BLaER1 (cell line): ENCODE results near the gene IL1RL2.

Experiments used
- H3K27ac ChIP-seq: shearing (Covaris generic); formaldehyde crosslinking; 2 replicates; pipeline ENCODE4 v1.8.1; 2022
- H3K27me3 ChIP-seq: shearing (Covaris generic); formaldehyde crosslinking; 2 replicates; pipeline ENCODE4 v1.8.1; 2022
- H3K36me3 ChIP-seq: shearing (Covaris generic); formaldehyde crosslinking; 2 replicates; pipeline ENCODE4 v1.8.1; 2022
- H3K4me1 ChIP-seq: shearing (Covaris generic); formaldehyde crosslinking; 2 replicates; pipeline ENCODE4 v1.8.1; 2022
- H3K4me2 ChIP-seq: shearing (Covaris generic); formaldehyde crosslinking; 2 replicates; pipeline ENCODE4 v1.8.1; 2022
- H3K4me3 ChIP-seq: shearing (Covaris generic); formaldehyde crosslinking; 2 replicates; pipeline ENCODE4 v1.8.1; 2022
- H3K9ac ChIP-seq: shearing (Covaris generic); formaldehyde crosslinking; 2 replicates; pipeline ENCODE4 v1.8.1; 2022
- H3K9me3 ChIP-seq: shearing (Covaris generic); formaldehyde crosslinking; 2 replicates; pipeline ENCODE4 v1.8.1; 2022
- H4K20me1 ChIP-seq: shearing (Covaris generic); formaldehyde crosslinking; 2 replicates; pipeline ENCODE4 v1.8.1; 2022
- Cebpa-rat ChIP-seq: shearing (Covaris generic); IDR thresholded peaks from 2 replicates; pipeline ENCODE4 v1.8.1; 2022

The IL1RL2 gene

DNA sequence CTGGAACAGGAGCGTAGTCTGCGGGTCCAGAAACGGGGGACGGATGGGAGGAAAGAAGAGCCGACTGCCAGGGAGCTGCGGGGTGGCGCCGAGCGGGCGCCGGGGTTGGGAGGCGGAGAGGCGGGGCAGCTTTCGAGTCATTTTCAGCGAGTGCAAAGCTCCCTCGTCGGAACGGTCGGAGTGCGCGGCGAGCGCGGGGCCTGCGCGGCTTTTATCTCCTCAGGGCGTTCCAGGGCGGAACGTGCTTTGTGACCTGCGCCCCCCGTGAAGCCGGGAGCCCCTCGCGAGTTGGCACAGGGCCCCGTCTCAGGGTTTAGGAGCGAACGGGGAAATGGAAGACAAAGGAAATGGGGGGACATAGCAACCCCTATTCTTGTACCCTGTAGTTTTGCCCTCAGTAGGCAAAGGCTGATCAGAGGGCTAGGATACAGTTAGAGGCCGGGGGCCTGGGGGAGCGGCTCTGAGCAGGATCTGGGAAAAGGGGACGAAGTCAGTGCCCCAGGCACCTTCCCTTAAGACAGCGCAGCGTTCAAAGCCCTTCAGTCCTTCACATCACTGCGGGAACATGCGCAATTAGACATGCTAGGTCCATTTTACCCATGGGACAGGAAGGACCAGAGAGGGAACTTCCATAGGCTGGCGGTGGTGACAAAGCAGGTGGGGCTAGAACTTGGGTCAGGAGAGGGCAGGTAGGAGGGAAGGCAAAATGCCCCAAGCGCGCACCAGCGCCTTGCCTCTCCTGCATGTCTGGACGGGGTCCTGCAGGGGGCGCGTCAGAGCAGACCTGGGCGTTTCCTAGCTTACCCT, 64.4 kb downstream of the IL1RL2 start:
- TF ChIP-seq Cebpa-rat = no peak
- H3K27ac ChIP-seq = no peak overlapping the region
- H3K9me3 ChIP-seq = peaks cover 22% of the 10 kb centered on the region; the same call in 1 of the 2 replicates
- H3K36me3 ChIP-seq = no peaks in the 10 kb centered on the region
- no peaks in the 10 kb centered on the region for H4K20me1 ChIP-seq
- H3K27me3 ChIP-seq = peaks cover 17% of the 10 kb centered on the region
- no peaks in the 10 kb centered on the region for H3K4me1 ChIP-seq
- H3K4me2 ChIP-seq = peak overlapping the region; percentile 67
- peak overlapping the region; percentile 50 for H3K4me3 ChIP-seq
- H3K9ac ChIP-seq = no peak overlapping the region

DNA sequence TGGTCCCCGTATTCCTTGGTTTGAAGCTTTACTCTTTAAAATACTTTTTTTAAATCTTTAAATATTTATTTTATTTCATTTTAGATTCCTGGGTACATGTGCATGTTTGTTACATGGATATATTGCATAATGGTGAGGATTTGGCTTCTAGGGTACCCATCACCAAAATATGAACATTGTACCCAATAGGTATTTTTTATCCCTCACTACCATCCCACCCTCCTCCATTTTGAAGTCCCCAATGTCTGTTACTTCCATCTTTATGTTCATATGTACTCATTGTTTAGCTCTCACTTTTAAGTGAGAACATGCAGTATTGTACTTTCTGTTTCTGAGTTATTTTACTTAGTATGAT, 65.0 kb downstream of the IL1RL2 start:
- Histone ChIP-seq H3K27ac (no peak overlapping the region), H3K4me2 (no peak overlapping the region), H3K9me3 (peaks cover 22% of the 10 kb centered on the region; the same call in 1 of the 2 replicates), H3K4me3 (no peak overlapping the region), H3K9ac (no peak overlapping the region), H3K36me3 (no peaks in the 10 kb centered on the region), H3K4me1 (peaks cover 5% of the 10 kb centered on the region; the same call in 1 of the 2 replicates), H4K20me1 (no peaks in the 10 kb centered on the region), H3K27me3 (peaks cover 17% of the 10 kb centered on the region)
- TF ChIP-seq Cebpa-rat = no peak

DNA sequence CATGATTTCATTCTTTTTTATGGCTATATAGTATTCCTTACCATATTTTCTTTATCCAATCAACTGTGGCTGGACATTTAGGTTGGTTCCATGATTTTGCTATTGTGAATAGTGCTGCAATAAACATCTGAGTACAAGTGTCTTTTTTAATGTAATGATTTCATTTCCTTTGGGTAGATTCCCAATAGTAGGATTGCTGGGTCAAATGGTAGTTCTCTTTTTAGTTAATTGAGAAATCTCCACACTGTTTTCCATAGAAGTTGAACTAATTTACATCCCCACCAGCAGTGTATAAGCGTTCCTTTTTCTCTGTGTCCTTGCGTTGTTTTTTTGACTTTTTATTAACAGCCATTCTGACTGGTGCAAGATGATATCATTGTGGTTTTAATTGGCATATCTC, 65.4 kb downstream of the IL1RL2 start:
- Histone ChIP-seq H3K9ac (no peak overlapping the region), H3K27me3 (peaks cover 17% of the 10 kb centered on the region), H3K9me3 (peaks cover 22% of the 10 kb centered on the region; the same call in 1 of the 2 replicates), H4K20me1 (no peaks in the 10 kb centered on the region), H3K4me1 (peaks cover 7% of the 10 kb centered on the region; the same call in 1 of the 2 replicates), H3K36me3 (no peaks in the 10 kb centered on the region), H3K4me2 (no peak overlapping the region), H3K4me3 (no peak overlapping the region), H3K27ac (no peak overlapping the region)
- no peak for TF ChIP-seq Cebpa-rat

DNA sequence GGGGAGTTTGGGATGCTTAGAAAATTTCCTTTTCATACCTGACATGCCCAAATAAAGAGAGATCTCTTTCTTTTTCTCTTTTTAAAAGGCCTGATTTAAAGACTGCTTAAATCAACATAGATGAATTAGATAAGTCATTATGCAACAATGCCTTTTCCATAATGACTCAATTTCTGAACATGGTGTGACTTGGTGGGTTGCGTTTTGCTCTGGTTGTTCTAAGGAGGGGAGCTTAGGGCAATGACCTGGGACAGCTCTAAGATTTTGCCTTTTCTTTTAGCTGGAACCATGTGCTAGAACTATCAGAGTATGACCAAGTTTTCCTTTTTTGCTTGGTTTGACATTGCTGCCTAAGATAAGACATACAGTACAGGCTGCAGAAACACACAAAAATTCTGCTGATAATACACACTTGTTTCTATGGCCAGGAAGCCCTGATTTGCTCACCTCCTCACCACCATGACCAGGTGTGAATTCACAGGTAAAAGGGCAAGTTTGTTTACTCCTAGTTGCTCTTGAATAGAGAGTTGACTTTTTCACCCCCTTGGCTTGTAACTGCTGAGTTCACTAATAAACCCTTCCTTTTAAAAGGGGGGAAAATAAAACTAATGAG, 66.4 kb downstream of the IL1RL2 start:
- H3K27ac ChIP-seq = no peak overlapping the region
- no peaks in the 10 kb centered on the region for H4K20me1 ChIP-seq
- H3K9me3 ChIP-seq = peaks cover 22% of the 10 kb centered on the region; the same call in 1 of the 2 replicates
- no peaks in the 10 kb centered on the region for H3K36me3 ChIP-seq
- H3K9ac ChIP-seq = no peak overlapping the region
- TF ChIP-seq Cebpa-rat = no peak
- H3K27me3 ChIP-seq = peaks cover 17% of the 10 kb centered on the region
- H3K4me2 ChIP-seq = no peak overlapping the region
- H3K4me1 ChIP-seq = peaks cover 7% of the 10 kb centered on the region; the same call in 1 of the 2 replicates
- H3K4me3 ChIP-seq = no peak overlapping the region

DNA sequence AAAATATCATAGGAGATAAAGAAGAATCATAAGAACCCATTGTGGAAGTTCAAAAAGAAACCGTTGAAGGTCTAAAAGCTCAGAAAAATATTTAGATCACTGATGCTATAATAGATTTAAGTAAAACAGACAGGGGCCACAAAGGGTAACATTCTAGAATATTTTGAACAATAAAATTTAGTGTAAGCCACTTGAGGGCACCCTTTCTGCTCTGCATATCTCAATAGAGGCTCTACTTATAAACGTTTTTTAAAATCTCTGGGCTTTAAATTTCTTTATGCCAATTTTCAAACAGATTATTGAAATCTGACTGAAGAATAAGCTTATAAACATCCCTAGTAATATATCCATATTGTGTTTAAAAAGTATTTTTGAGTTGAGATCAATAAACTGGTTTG, 66.9 kb downstream of the IL1RL2 start:
- Histone ChIP-seq H3K9ac (no peak overlapping the region), H3K4me1 (peaks cover 7% of the 10 kb centered on the region; the same call in 1 of the 2 replicates), H3K36me3 (no peaks in the 10 kb centered on the region), H4K20me1 (no peaks in the 10 kb centered on the region), H3K27me3 (peaks cover 17% of the 10 kb centered on the region), H3K9me3 (peaks cover 22% of the 10 kb centered on the region; the same call in 1 of the 2 replicates), H3K4me2 (no peak overlapping the region), H3K27ac (no peak overlapping the region), H3K4me3 (no peak overlapping the region)
- no peak for TF ChIP-seq Cebpa-rat

DNA sequence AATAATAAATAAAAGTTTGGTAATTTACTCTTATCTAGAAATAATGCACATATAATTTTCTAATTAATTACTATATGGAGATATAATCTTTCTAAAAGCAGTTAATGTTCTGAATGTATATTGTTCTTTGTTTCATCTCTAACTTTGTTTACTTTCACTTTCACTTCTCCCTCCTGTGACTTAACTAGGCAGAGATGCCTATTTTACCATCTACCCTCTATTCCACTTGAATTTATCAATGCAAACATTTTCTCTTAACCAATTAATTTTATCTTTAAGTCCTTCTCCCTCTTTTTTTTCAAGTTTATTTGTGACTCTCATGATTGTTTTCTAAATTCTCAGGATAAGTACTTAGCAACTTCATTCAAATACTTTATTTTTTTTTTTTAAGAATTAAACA, 69.5 kb downstream of the IL1RL2 start:
- Histone ChIP-seq H3K4me3 (no peak overlapping the region), H3K4me2 (no peak overlapping the region)

DNA sequence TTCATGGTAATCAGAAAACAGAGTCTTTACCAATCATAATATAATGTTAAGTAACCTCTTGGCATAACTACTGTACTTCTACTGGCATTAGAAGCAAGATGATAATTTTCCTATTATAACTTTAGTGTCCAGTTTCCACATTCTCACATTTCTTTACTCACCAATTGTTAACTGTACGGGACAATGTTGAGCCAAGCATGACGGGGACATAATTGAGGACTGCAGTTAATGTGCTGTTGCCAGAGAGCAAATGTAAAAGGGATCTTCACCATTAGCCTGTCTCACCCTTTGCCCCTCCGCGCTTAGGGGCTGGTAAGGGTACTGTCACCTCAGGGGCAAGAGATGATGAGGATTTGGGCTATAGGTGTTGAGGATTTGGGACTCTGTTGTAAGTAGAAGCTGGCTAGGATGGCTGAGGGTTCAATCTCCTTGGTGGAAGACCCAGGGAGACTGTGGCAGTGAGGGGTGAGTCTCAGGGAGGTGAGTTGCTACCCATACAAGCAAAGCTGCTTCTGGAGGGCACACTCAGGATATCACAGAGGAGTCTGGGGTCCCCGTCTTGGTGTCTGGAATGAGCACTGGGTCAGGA, 70.1 kb downstream of the IL1RL2 start:
- H3K4me2 ChIP-seq = no peak overlapping the region

More for the DNA sequence above, 69.5 kb downstream of the IL1RL2 start:
- H3K27ac ChIP-seq = no peak overlapping the region
- no peak overlapping the region for H3K9ac ChIP-seq
- H3K36me3 ChIP-seq = no peaks in the 10 kb centered on the region
- no peaks in the 10 kb centered on the region for H4K20me1 ChIP-seq
- H3K4me1 ChIP-seq = peaks cover 7% of the 10 kb centered on the region; the same call in 1 of the 2 replicates
- H3K9me3 ChIP-seq = peaks cover 12% of the 10 kb centered on the region; the same call in 1 of the 2 replicates
- H3K27me3 ChIP-seq = peaks cover 8% of the 10 kb centered on the region
- TF ChIP-seq Cebpa-rat = no peak

DNA sequence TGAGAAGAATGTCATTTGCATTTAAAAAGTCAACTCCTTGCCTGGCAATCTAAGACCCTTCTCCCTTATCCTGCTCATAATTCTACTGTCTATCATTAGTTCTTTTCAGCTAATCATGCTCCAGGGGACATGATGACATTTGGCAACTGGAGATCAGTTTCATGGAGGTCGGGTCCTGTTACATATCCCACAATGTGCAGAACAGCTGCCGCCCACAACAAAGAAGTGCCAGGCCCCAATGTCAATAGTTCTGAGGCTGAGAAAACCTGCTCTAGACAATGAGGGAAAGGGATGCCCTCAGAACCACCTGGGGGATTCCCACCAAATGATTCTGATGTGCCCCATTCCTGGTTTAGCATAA, 71.2 kb downstream of the IL1RL2 start:
- Histone ChIP-seq H3K27ac (no peak overlapping the region), H4K20me1 (no peaks in the 10 kb centered on the region), H3K4me3 (no peak overlapping the region), H3K27me3 (no peaks in the 10 kb centered on the region), H3K4me1 (peaks cover 17% of the 10 kb centered on the region), H3K9ac (no peak overlapping the region), H3K9me3 (peaks cover 8% of the 10 kb centered on the region; the same call in 1 of the 2 replicates), H3K36me3 (no peaks in the 10 kb centered on the region), H3K4me2 (no peak overlapping the region)
- TF ChIP-seq Cebpa-rat = no peak

More for the DNA sequence above, 70.1 kb downstream of the IL1RL2 start:
- Histone ChIP-seq H3K27ac (no peak overlapping the region), H3K27me3 (0 out of 2 replicates have a peak, but pooled peaks cover under 1% of the 10 kb centered on the region), H3K4me1 (peaks cover 7% of the 10 kb centered on the region; the same call in 1 of the 2 replicates), H3K36me3 (no peaks in the 10 kb centered on the region), H4K20me1 (no peaks in the 10 kb centered on the region), H3K4me3 (no peak overlapping the region), H3K9me3 (peaks cover 10% of the 10 kb centered on the region; the same call in 1 of the 2 replicates), H3K9ac (no peak overlapping the region)
- TF ChIP-seq Cebpa-rat = no peak

DNA sequence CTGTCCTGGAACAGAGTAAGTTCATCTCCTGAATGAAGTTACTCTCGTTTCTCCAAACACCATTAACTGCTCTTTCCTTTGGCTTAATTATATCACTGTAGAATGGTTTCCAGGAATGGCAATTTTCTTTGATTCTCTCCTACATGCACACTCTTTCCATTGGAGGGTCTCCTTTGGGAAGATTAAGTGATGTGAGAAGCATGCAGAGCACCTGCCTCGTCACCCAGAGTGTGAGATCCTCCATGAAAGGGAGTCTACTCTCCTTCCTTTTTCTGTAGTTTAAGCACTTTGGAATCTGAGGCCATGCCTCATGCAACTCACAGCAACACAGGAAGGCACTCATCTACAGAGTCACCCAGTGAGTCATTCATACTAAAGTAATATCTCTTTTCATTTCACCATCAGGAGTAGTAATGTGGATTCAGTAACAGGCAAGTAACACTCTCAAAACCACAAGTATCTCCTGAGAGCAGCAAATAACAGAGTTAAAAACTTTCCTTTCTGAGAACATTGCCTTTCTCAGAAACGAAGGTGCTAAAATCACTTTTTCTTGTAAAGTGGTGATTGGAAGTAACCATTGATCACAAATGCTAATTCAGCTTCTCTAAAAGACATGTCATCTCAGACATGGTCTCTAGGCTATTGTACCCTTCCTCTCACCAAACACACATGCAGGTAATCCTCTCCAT, 71.7 kb downstream of the IL1RL2 start:
- Histone ChIP-seq H3K4me2 (no peak overlapping the region), H3K27me3 (no peaks in the 10 kb centered on the region), H3K36me3 (no peaks in the 10 kb centered on the region), H3K9me3 (peaks cover 8% of the 10 kb centered on the region; the same call in 1 of the 2 replicates), H3K4me3 (no peak overlapping the region), H3K27ac (no peak overlapping the region), H3K9ac (no peak overlapping the region), H4K20me1 (no peaks in the 10 kb centered on the region), H3K4me1 (peaks cover 22% of the 10 kb centered on the region)
- no peak for TF ChIP-seq Cebpa-rat
